ENCODE data around the gene SLC7A7.

SLC7A7 gene

GRCh38 chr14:22850944-22851764, 35.9 kb upstream of the SLC7A7 start:
- TF ChIP-seq POLR2A (IDR thresholded peaks at IDR 0.05; ENCODE audit: low read depth, low read length) (no peak), PAX5 (IDR thresholded peaks at IDR 0.05; ENCODE audit: insufficient read depth, low read length, severe bottlenecking) (no peak), TAF1 (IDR thresholded peaks at IDR 0.05; ENCODE audit: low read depth, low read length) (no peak), POLR2AphosphoS5 (IDR thresholded peaks at IDR 0.05; ENCODE audit: low read depth, low read length) (no peak), POU2F2 (IDR thresholded peaks at IDR 0.05; ENCODE audit: low read depth, low read length) (no peak), SPI1 (IDR thresholded peaks at IDR 0.05; ENCODE audit: low read depth, low read length) (no peak)
- DNase-seq (ENCODE audit: insufficient read length, low spot score) (no peak), FAIRE-seq (peak; percentile 13)

GRCh38 chr14:22849212-22849819, 34.1 kb upstream of the SLC7A7 start:
- DNase-seq (ENCODE audit: insufficient read length, low spot score) = no peak
- no peak for FAIRE-seq
- no peak for TF ChIP-seq SPI1 (IDR thresholded peaks at IDR 0.05; ENCODE audit: low read depth, low read length)
- no peak for TF ChIP-seq POLR2A (IDR thresholded peaks at IDR 0.05; ENCODE audit: low read depth, low read length)
- TF ChIP-seq POLR2AphosphoS5 (IDR thresholded peaks at IDR 0.05; ENCODE audit: low read depth, low read length) = no peak
- TF ChIP-seq PAX5 (IDR thresholded peaks at IDR 0.05; ENCODE audit: insufficient read depth, low read length, severe bottlenecking) = no peak
- TF ChIP-seq POU2F2 (IDR thresholded peaks at IDR 0.05; ENCODE audit: low read depth, low read length) = no peak
- no peak for TF ChIP-seq TAF1 (IDR thresholded peaks at IDR 0.05; ENCODE audit: low read depth, low read length)

GRCh38 chr14:22848351-22849164, 33.3 kb upstream of the SLC7A7 start:
- FAIRE-seq = no peak
- peak; percentile 32 for DNase-seq (ENCODE audit: insufficient read length, low spot score)
- no peak for TF ChIP-seq SPI1 (IDR thresholded peaks at IDR 0.05; ENCODE audit: low read depth, low read length)
- TF ChIP-seq TAF1 (IDR thresholded peaks at IDR 0.05; ENCODE audit: low read depth, low read length) = no peak
- no peak for TF ChIP-seq PAX5 (IDR thresholded peaks at IDR 0.05; ENCODE audit: insufficient read depth, low read length, severe bottlenecking)

- no peak for TF ChIP-seq PAX5 (IDR thresholded peaks at IDR 0.05; ENCODE audit: insufficient read depth, low read length, severe bottlenecking)
- TF ChIP-seq POLR2AphosphoS5 (IDR thresholded peaks at IDR 0.05; ENCODE audit: low read depth, low read length) = no peak
- no peak for TF ChIP-seq POLR2A (IDR thresholded peaks at IDR 0.05; ENCODE audit: low read depth, low read length)
- peak; percentile 46; the same call in 1 of the 2 replicates for TF ChIP-seq SPI1 (IDR thresholded peaks at IDR 0.05; ENCODE audit: low read depth, low read length)
- no peak for TF ChIP-seq POU2F2 (IDR thresholded peaks at IDR 0.05; ENCODE audit: low read depth, low read length)
- no peak for TF ChIP-seq TAF1 (IDR thresholded peaks at IDR 0.05; ENCODE audit: low read depth, low read length)
- DNase-seq (ENCODE audit: insufficient read length, low spot score) = no peak
- no peak for FAIRE-seq
Observed at GRCh38 chr14:22847661-22848341, 32.6 kb upstream of the SLC7A7 start.

GRCh38 chr14:22846811-22847307, 31.6 kb upstream of the SLC7A7 start:
- no peak for FAIRE-seq
- no peak for DNase-seq (ENCODE audit: insufficient read length, low spot score)
- TF ChIP-seq POLR2A (IDR thresholded peaks at IDR 0.05; ENCODE audit: low read depth, low read length) (no peak), PAX5 (IDR thresholded peaks at IDR 0.05; ENCODE audit: insufficient read depth, low read length, severe bottlenecking) (no peak), POU2F2 (IDR thresholded peaks at IDR 0.05; ENCODE audit: low read depth, low read length) (no peak), TAF1 (IDR thresholded peaks at IDR 0.05; ENCODE audit: low read depth, low read length) (no peak), POLR2AphosphoS5 (IDR thresholded peaks at IDR 0.05; ENCODE audit: low read depth, low read length) (no peak)

DNA sequence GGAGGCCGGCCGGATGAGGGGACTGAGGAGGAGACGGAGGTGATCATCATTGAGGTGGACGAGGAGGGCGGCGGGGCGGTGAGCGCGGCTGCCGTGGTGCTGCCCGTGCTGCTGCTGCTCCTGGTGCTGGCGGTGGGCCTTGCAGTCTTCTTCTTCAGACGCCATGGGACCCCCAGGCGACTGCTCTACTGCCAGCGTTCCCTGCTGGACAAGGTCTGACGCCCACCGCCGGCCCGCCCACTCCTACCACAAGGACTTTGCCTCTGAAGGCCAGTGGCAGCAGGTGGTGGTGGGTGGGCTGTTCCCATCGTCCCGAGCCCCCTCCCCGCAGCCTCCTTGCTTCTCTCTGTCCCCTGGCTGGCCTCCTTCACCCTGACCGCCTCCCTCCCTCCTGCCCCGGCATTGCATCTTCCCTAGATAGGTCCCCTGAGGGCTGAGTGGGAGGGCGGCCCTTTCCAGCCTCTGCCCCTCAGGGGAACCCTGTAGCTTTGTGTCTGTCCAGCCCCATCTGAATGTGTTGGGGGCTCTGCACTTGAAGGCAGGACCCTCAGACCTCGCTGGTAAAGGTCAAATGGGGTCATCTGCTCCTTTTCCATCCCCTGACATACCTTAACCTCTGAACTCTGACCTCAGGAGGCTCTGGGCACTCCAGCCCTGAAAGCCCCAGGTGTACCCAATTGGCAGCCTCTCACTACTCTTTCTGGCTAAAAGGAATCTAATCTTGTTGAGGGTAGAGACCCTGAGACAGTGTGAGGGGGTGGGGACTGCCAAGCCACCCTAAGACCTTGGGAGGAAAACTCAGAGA, 30.8 kb upstream of the SLC7A7 start:
- DNase-seq (ENCODE audit: insufficient read length, low spot score) (no peak), FAIRE-seq (no peak)
- TF ChIP-seq POLR2AphosphoS5 (IDR thresholded peaks at IDR 0.05; ENCODE audit: low read depth, low read length) = no peak
- no peak for TF ChIP-seq POU2F2 (IDR thresholded peaks at IDR 0.05; ENCODE audit: low read depth, low read length)
- no peak for TF ChIP-seq POLR2A (IDR thresholded peaks at IDR 0.05; ENCODE audit: low read depth, low read length)
- TF ChIP-seq SPI1 (IDR thresholded peaks at IDR 0.05; ENCODE audit: low read depth, low read length) = no peak
- no peak for TF ChIP-seq PAX5 (IDR thresholded peaks at IDR 0.05; ENCODE audit: insufficient read depth, low read length, severe bottlenecking)
- no peak for TF ChIP-seq TAF1 (IDR thresholded peaks at IDR 0.05; ENCODE audit: low read depth, low read length)

DNA sequence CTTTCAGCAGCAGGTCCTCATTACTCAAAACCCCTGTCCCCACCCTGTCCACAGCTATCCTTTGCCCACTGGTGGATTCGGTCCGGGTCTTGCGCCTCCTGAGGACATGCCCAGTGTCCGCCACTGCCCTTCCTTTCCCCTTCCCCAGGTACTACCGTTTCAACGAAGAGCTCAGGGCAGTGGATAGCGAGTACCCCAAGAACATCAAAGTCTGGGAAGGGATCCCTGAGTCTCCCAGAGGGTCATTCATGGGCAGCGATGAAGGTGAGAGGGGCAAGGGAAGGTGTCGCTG, 29.8 kb upstream of the SLC7A7 start:
- FAIRE-seq (no peak), DNase-seq (ENCODE audit: insufficient read length, low spot score) (no peak)
- no peak for TF ChIP-seq SPI1 (IDR thresholded peaks at IDR 0.05; ENCODE audit: low read depth, low read length)
- no peak for TF ChIP-seq POU2F2 (IDR thresholded peaks at IDR 0.05; ENCODE audit: low read depth, low read length)
- no peak for TF ChIP-seq PAX5 (IDR thresholded peaks at IDR 0.05; ENCODE audit: insufficient read depth, low read length, severe bottlenecking)
- TF ChIP-seq POLR2A (IDR thresholded peaks at IDR 0.05; ENCODE audit: low read depth, low read length) = no peak
- TF ChIP-seq POLR2AphosphoS5 (IDR thresholded peaks at IDR 0.05; ENCODE audit: low read depth, low read length) = no peak
- no peak for TF ChIP-seq TAF1 (IDR thresholded peaks at IDR 0.05; ENCODE audit: low read depth, low read length)

Measured in GM12891 (cell line).